GM18861 (cell line): ENCODE data around the gene FBXO7.

ENCODE experiments used
- ATAC-seq: cut with Tn5 transposase; IDR thresholded peaks from one replicate; pipeline ENCODE4 v1.9.1; 2021; ENCODE audit not compliant: unreplicated experiment

FBXO7 gene

GRCh38 chr22:32531228-32531627, 56.6 kb downstream of the FBXO7 start:
- no peak for ATAC-seq

- no peak for ATAC-seq
These were observed 57.6 kb downstream of the FBXO7 start for GRCh38 chr22:32531931-32532819.

- ATAC-seq: no peak
These were observed 58.2 kb downstream of the FBXO7 start for GRCh38 chr22:32532820-32533128.

GRCh38 chr22:32533265-32534111, 58.9 kb downstream of the FBXO7 start:
- ATAC-seq: no peak

GRCh38 chr22:32534252-32535235, 59.9 kb downstream of the FBXO7 start:
- no peak for ATAC-seq

- no peak for ATAC-seq
These were observed 61.0 kb downstream of the FBXO7 start for GRCh38 chr22:32535531-32536190.

- no peak for ATAC-seq
These were observed 61.7 kb downstream of the FBXO7 start for GRCh38 chr22:32536352-32536751.

- no peak for ATAC-seq
These were observed 63.9 kb downstream of the FBXO7 start for GRCh38 chr22:32538521-32538920.

- no peak for ATAC-seq
These were observed 65.2 kb downstream of the FBXO7 start for GRCh38 chr22:32539631-32540421.

- no peak for ATAC-seq
These were observed 66.9 kb downstream of the FBXO7 start for GRCh38 chr22:32541481-32541880.

- ATAC-seq: no peak
These were observed 67.6 kb downstream of the FBXO7 start for GRCh38 chr22:32542066-32542676.

GRCh38 chr22:32542677-32543357, 68.2 kb downstream of the FBXO7 start:
- no peak for ATAC-seq

- ATAC-seq: no peak
These were observed 70.4 kb downstream of the FBXO7 start for GRCh38 chr22:32544953-32545558.

- ATAC-seq: no peak
These were observed 71.2 kb downstream of the FBXO7 start for GRCh38 chr22:32545801-32546200.

GRCh38 chr22:32546496-32546895, 71.9 kb downstream of the FBXO7 start:
- ATAC-seq: no peak

- ATAC-seq: no peak
These were observed 72.3 kb downstream of the FBXO7 start for GRCh38 chr22:32546935-32547334.

- no peak for ATAC-seq
These were observed 73.4 kb downstream of the FBXO7 start for GRCh38 chr22:32548039-32548438.
